Activated B cell treated with CpG ODN at 0.5 μM for 24 hours (primary cell): ENCODE measurements around the gene AADACL4. TPM values are rescaled to one million over a fixed set of nuclear protein-coding genes. Genes with fewer than 3 reads are reported as not detected.

Experiments used
- ATAC-seq: fragments of 200-7000 bp; cut with Tn5 transposase; one replicate; pipeline ENCODE4 v1.10.0; 2021; ENCODE audit warnings: low read depth, mild to moderate bottlenecking, moderate library complexity
- CTCF ChIA-PET: fragments of 350-600 bp; sonication (Branson Sonifier 250); formaldehyde crosslinking; loops from one replicate; lab custom pipeline; 2021; ENCODE audit warnings: antibody characterized with exemption; lab: Charles Lee
- POLR2A ChIA-PET: fragments of 350-600 bp; sonication (Branson Sonifier 250); formaldehyde crosslinking; loops from one replicate; lab custom pipeline; 2021; ENCODE audit warnings: antibody characterized with exemption; lab: Charles Lee
- DNase-seq: peaks from one replicate; pipeline ENCODE4 v3.0.0; 2022
- H3K27ac Mint-ChIP-seq: one replicate; pipeline ENCODE4 v1.8.0; 2020; ENCODE audit warnings: mixed read lengths
- H3K27me3 Mint-ChIP-seq: one replicate; pipeline ENCODE4 v1.8.0; 2021; ENCODE audit warnings: mixed read lengths
- H3K36me3 Mint-ChIP-seq: one replicate; pipeline ENCODE4 v1.8.0; 2021; ENCODE audit warnings: low read depth, mixed read lengths
- H3K4me1 Mint-ChIP-seq: one replicate; pipeline ENCODE4 v1.8.0; 2021; ENCODE audit warnings: mixed read lengths
- H3K4me3 Mint-ChIP-seq: one replicate; pipeline ENCODE4 v1.8.0; 2020; ENCODE audit warnings: mild to moderate bottlenecking, mixed read lengths
- H3K9me3 Mint-ChIP-seq: one replicate; pipeline ENCODE4 v1.8.0; 2020; ENCODE audit warnings: mixed read lengths
- intact Hi-C: fragments of 100-400 bp; cut with micrococcal nuclease; formaldehyde crosslinking; loops from one replicate; pipeline ENCODE4 v1.15.1; 2024
- total RNA-seq: library from RNA; stranded (reverse); gene quantifications from 2 replicates; pipeline ENCODE4 v1.2.3, GENCODE V29; 2022
- TF ChIP-seq, protein P1 (sequence below): fragments of 200-600 bp; IDR thresholded peaks from one replicate; pipeline ENCODE4 v1.8.0; 2022; ENCODE audit warnings: antibody characterized with exemption, mild to moderate bottlenecking

AADACL4 gene
- total RNA-seq, 1 donor from 2014 or later: not detected

DNA sequence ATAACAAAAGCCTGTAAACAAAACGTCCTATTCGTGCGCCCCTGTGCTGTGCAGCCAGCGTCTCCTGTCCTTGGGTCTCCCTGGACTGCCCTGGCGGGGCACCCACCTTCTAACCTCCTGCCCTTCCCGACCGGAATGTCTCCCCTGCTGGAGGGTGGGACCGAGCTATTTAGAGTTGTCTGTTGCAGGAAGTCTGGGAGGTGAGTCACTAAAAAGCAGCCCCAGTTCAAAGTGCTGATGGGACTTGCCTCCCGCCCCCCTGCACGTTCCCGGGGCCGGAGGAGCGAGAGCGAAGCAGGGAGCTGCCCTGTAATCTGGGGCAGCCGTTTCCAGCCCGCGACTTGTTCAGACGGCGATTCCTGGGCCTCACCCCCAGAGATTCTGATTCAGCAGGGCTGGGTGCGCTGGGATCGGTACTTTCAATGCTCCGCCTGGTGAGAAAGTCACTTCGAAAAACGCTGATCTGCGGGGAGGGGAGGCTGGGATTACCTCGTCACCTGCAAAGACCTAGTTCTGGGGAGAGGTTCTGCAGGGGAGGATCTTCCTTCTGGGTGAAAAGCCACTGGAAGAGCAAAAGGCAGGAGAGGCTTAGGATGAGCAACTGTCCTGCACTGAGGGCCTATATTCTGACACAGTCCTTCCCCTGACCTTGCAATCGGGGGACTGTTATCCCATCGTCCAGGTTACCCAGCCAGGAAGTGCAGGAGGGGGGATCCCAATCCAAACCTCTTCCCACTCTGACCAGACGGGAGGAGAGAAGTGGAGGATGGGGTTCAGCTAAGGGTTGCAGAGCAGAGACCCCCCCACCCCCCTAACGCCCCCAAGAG lies 24.7 kb upstream of the AADACL4 start:
- peak overlapping the region; percentile 82 for H3K4me3 Mint-ChIP-seq
- no peaks in the 10 kb centered on the region for H3K36me3 Mint-ChIP-seq
- ATAC-seq (no peak), DNase-seq (peak; percentile 30)
- peaks cover 43% of the 10 kb centered on the region for H3K4me1 Mint-ChIP-seq
- ChIA-PET POLR2A (interaction anchor here (0.6 kb wide), 1 partner anchor 710 kb away, joined by 7 read pairs; no protein-coding TSS in a partner anchor), CTCF (interaction anchor here (0.8 to 4.0 kb wide), 13 partner anchors 18 to 347 kb away, joined by 3 to 18 read pairs (median 4); no protein-coding TSS in a partner anchor)
- TF ChIP-seq, protein P1, sequence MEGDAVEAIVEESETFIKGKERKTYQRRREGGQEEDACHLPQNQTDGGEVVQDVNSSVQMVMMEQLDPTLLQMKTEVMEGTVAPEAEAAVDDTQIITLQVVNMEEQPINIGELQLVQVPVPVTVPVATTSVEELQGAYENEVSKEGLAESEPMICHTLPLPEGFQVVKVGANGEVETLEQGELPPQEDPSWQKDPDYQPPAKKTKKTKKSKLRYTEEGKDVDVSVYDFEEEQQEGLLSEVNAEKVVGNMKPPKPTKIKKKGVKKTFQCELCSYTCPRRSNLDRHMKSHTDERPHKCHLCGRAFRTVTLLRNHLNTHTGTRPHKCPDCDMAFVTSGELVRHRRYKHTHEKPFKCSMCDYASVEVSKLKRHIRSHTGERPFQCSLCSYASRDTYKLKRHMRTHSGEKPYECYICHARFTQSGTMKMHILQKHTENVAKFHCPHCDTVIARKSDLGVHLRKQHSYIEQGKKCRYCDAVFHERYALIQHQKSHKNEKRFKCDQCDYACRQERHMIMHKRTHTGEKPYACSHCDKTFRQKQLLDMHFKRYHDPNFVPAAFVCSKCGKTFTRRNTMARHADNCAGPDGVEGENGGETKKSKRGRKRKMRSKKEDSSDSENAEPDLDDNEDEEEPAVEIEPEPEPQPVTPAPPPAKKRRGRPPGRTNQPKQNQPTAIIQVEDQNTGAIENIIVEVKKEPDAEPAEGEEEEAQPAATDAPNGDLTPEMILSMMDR: no peak
- H3K27ac Mint-ChIP-seq: no peak overlapping the region
- peaks cover 54% of the 10 kb centered on the region for H3K27me3 Mint-ChIP-seq
- intact Hi-C loops: loop anchor here (1.0 to 2.0 kb wide), 5 partner anchors 18 to 501 kb away; no protein-coding TSS in a partner anchor
- H3K9me3 Mint-ChIP-seq: no peaks in the 10 kb centered on the region

DNA sequence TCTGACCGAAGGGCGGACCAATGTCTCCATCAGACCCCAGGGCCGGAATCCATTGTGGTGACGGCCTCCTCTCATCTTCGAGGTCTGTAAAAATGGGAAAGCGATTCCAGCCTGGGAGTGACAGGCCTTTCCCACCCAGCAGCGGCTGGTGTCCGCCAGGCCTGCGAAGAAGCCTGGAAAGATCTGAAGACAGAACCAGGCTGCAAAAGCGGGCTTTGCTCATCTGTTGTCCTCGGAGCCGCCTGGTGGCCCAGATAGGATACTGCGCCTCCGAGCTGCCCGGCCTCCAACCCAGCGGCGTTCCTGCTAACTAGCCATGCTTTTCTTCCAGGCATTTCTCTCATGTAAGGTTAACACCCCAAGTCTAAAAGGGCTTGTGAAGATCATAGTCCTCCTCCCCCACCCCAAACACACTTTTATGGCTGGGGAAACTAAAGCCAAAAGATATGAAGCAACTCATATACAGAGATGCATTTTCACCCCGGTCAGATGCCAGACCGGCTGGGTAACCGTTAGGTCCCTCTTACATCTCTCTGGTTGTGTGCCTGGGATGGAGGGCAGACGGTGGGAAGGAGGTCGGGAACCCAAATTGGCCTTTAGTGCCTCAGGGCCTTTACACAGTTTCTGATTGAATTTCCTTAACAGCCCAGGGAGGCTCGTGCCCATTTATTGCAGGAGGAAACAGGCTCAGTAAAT lies 23.9 kb upstream of the AADACL4 start:
- DNase-seq: peak; percentile 63
- CTCF ChIA-PET: interaction anchor here (0.6 to 4.0 kb wide), 11 partner anchors 19 to 348 kb away, joined by 3 to 18 read pairs (median 4); no protein-coding TSS in a partner anchor
- Mint-ChIP-seq H3K9me3 (no peaks in the 10 kb centered on the region), H3K4me1 (peaks cover 43% of the 10 kb centered on the region), H3K36me3 (no peaks in the 10 kb centered on the region), H3K4me3 (peak overlapping the region; percentile 82), H3K27ac (no peak overlapping the region), H3K27me3 (peaks cover 47% of the 10 kb centered on the region)
- POLR2A ChIA-PET: interaction anchor here (0.6 kb wide), 1 partner anchor 710 kb away, joined by 7 read pairs; no protein-coding TSS in a partner anchor
- TF ChIP-seq, protein P1: no peak
- intact Hi-C loops: loop anchor here (1.0 to 2.0 kb wide), 7 partner anchors 19 to 502 kb away; no protein-coding TSS in a partner anchor
- peak; percentile 74 for ATAC-seq

DNA sequence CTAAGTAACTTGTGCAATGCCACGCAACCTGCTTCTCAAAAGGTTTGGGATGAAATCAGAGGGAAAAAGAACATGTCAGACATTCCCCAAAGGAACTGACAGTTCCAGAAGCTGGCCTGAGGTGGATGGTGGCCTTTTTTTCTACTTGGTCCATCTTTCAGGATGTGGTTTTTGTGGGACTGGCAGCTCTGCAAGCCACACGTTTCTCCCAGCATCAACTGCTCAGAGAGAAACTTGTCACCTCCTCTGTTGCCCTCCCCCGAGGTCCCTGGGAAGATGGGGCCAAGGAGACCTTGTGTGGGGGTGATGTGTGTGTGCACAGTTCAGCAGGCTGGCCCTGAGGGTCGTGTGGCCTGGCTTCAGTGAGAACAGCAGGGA lies 23.4 kb upstream of the AADACL4 start:
- POLR2A ChIA-PET: no interaction called here
- CTCF ChIA-PET: interaction anchor here (0.6 to 4.0 kb wide), 11 partner anchors 19 to 349 kb away, joined by 3 to 18 read pairs (median 4); no protein-coding TSS in a partner anchor
- Mint-ChIP-seq H3K27me3 (peaks cover 45% of the 10 kb centered on the region), H3K9me3 (no peaks in the 10 kb centered on the region), H3K36me3 (no peaks in the 10 kb centered on the region), H3K4me3 (no peak overlapping the region), H3K27ac (no peak overlapping the region), H3K4me1 (peaks cover 42% of the 10 kb centered on the region)
- intact Hi-C loops: loop anchor here (1.0 kb wide), 2 partner anchors 306 to 345 kb away; no protein-coding TSS in a partner anchor
- ATAC-seq: no peak
- DNase-seq: no peak
- TF ChIP-seq, protein P1: no peak

GRCh38 chr1:12620931-12621330 lies 23.0 kb upstream of the AADACL4 start:
- TF ChIP-seq, protein P1: no peak
- Mint-ChIP-seq H3K27ac (no peak overlapping the region), H3K27me3 (peaks cover 40% of the 10 kb centered on the region), H3K36me3 (no peaks in the 10 kb centered on the region), H3K9me3 (no peaks in the 10 kb centered on the region), H3K4me3 (no peak overlapping the region), H3K4me1 (peaks cover 38% of the 10 kb centered on the region)
- ATAC-seq: no peak
- DNase-seq: no peak
- CTCF ChIA-PET: interaction anchor here (0.9 to 4.0 kb wide), 6 partner anchors 38 to 349 kb away, joined by 3 to 18 read pairs (median 10); no protein-coding TSS in a partner anchor
- intact Hi-C loops: loop anchor here (1.0 kb wide), 2 partner anchors 307 to 346 kb away; no protein-coding TSS in a partner anchor
- POLR2A ChIA-PET: no interaction called here
